ENCODE measurements around the gene KIZ.

DNA sequence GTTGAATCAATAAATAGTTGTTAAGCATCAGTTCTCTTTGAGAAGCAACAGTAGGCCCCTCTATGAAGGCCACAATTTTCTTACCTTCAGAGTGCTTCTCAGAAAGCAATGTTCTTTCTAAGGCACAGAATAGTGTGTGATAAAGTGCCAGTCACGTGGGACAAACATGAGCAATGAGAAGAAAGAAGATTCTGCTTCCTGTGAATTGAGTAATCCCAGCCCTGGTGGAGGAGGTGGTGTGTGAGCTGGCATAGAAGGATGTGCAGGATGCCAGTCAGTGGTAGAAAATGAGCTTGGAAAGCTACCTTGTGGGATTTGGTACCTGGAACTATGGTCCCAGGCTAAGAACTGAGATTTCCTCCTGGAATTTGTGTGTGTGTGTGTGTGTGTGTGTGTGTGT lies 21.7 kb downstream of the KIZ start:
- TF ChIP-seq CTCF (IDR thresholded peaks at IDR 0.05) (no peak), EZH2 (IDR thresholded peaks at IDR 0.05) (no peak), EZH2phosphoT487 (IDR thresholded peaks at IDR 0.05) (no peak)
